Measurements from ENCODE around the gene AFAP1. TPM values are rescaled to one million over a fixed set of nuclear protein-coding genes. Genes with fewer than 3 reads are reported as not detected.
A peak's percentile ranks its signal among the peaks of the same experiment; 100 is the strongest.

Gene AFAP1, protein sequence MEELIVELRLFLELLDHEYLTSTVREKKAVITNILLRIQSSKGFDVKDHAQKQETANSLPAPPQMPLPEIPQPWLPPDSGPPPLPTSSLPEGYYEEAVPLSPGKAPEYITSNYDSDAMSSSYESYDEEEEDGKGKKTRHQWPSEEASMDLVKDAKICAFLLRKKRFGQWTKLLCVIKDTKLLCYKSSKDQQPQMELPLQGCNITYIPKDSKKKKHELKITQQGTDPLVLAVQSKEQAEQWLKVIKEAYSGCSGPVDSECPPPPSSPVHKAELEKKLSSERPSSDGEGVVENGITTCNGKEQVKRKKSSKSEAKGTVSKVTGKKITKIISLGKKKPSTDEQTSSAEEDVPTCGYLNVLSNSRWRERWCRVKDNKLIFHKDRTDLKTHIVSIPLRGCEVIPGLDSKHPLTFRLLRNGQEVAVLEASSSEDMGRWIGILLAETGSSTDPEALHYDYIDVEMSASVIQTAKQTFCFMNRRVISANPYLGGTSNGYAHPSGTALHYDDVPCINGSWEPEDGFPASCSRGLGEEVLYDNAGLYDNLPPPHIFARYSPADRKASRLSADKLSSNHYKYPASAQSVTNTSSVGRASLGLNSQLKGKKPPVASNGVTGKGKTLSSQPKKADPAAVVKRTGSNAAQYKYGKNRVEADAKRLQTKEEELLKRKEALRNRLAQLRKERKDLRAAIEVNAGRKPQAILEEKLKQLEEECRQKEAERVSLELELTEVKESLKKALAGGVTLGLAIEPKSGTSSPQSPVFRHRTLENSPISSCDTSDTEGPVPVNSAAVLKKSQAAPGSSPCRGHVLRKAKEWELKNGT
- 1 to 10 TPM; 7.1 to 7.9 TPM for total RNA-seq

- H3K36me3 Mint-ChIP-seq (ENCODE audit: low read depth), result no peaks in the 10 kb centered on the region
- H3K27me3 Mint-ChIP-seq, result peaks cover 24% of the 10 kb centered on the region
- H3K4me1 Mint-ChIP-seq, result peaks cover 21% of the 10 kb centered on the region
- ChIA-PET CTCF (interaction anchor here (0.8 to 4.5 kb wide), 9 partner anchors 9 to 135 kb away, joined by 3 to 20 read pairs (median 3); no protein-coding TSS in a partner anchor), POLR2A (interaction anchor here (0.6 to 1.0 kb wide), 2 partner anchors 31 to 70 kb away, joined by 3 to 5 read pairs; no protein-coding TSS in a partner anchor)
- H3K4me3 Mint-ChIP-seq, result peak within 1 kb of the TSS; percentile 63
- peak within 1 kb of the TSS; percentile 25 for H3K27ac Mint-ChIP-seq
- H3K9me3 Mint-ChIP-seq, result no peaks in the 10 kb centered on the region
- peak; percentile 87 for DNase-seq
Observed at GRCh38 chr4:7939377-7940108, at the start of gene AFAP1. Gene AFAP1, minus strand, starts transcription at chr4:7939861. Its CDS starts 67,783 bp downstream, at chr4:7872078.

DNA sequence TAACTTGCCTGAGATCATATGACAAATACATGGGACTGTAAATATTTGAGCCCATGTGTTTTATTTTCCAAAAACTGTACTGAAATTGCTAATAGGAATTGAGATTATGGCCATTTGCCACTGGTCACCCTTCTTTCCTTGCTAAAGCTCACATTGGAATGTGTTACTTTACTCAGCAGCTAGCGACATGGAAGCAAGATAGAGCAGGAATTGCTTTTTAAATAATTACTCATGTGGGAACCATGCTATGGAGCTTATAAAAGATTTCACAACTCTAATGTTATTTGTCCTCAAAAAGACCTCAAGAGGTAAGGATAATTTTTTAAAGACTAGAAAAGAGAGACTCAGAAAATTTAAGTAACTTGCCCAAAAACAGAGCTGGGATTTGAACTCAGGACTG, 48.8 kb upstream of the AFAP1 start:
- Mint-ChIP-seq H3K27me3 (no peaks in the 10 kb centered on the region), H3K36me3 (ENCODE audit: low read depth) (no peaks in the 10 kb centered on the region), H3K9me3 (no peaks in the 10 kb centered on the region), H3K4me1 (peaks cover 7% of the 10 kb centered on the region), H3K27ac (no peak overlapping the region), H3K4me3 (no peak overlapping the region)
- ChIA-PET CTCF (interaction anchor here (0.8 to 2.6 kb wide), 7 partner anchors 10 to 186 kb away, joined by 3 to 8 read pairs (median 3); no protein-coding TSS in a partner anchor), POLR2A (no interaction called here)
- no peak for DNase-seq

DNA sequence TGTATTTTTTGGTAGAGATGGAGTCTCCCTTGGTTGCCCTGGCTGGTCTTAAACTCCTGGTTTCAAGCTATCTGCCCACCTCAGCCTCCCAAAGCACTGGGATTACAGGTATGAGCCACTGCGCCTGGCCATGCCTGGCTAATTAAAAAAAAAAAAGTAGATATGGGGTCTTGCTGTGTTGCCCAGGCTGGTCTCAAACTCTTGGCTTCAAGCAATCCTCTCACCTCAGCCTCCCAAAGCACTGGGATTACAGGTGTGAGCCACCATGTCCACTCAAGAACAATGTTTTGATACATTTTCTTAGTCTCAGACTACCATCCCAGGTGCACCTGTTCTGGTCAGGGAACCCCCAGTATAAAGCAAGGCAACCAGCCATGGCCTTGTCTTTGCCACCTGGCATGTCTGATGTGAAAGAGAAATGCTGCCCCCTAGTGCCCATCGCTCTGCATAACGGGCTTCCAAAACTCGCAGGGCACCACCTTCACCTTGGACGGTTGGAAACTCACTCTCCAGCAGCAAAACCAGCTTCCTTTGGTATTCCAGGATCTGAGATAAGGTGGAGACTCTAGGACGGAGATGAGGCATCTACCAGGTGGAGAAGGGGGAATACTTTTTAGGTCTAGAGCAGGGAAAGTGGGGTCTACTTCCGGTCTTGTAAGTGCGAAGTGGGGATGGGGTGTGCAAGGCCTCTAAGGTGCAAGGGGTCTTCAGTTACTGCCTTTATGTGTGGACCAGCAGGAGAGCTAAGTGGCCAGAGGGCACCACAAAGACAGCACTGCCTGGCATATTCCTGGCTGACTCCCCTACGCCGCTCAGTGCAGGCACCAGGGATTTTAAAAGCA, 47.7 kb upstream of the AFAP1 start:
- H3K27me3 Mint-ChIP-seq, result no peaks in the 10 kb centered on the region
- H3K4me3 Mint-ChIP-seq, result no peak overlapping the region
- POLR2A ChIA-PET, result no interaction called here
- CTCF ChIA-PET, result interaction anchor here (0.8 to 2.6 kb wide), 11 partner anchors 9 to 185 kb away, joined by 3 to 12 read pairs (median 4); no protein-coding TSS in a partner anchor
- peak; percentile 82 for DNase-seq
- H3K27ac Mint-ChIP-seq, result no peak overlapping the region
- H3K36me3 Mint-ChIP-seq (ENCODE audit: low read depth), result no peaks in the 10 kb centered on the region
- H3K4me1 Mint-ChIP-seq, result peaks cover 7% of the 10 kb centered on the region
- no peaks in the 10 kb centered on the region for H3K9me3 Mint-ChIP-seq

GRCh38 chr4:7985891-7986441, 46.3 kb upstream of the AFAP1 start:
- Mint-ChIP-seq H3K4me1 (peaks cover 7% of the 10 kb centered on the region), H3K27me3 (no peaks in the 10 kb centered on the region), H3K9me3 (no peaks in the 10 kb centered on the region), H3K27ac (no peak overlapping the region), H3K4me3 (no peak overlapping the region), H3K36me3 (ENCODE audit: low read depth) (no peaks in the 10 kb centered on the region)
- POLR2A ChIA-PET, result no interaction called here
- no peak for DNase-seq
- CTCF ChIA-PET, result interaction anchor here (1.0 to 2.6 kb wide), 5 partner anchors 7 to 183 kb away, joined by 3 to 12 read pairs (median 4); no protein-coding TSS in a partner anchor

- Mint-ChIP-seq H3K27ac (no peak overlapping the region), H3K9me3 (no peaks in the 10 kb centered on the region), H3K36me3 (ENCODE audit: low read depth) (no peaks in the 10 kb centered on the region), H3K27me3 (no peaks in the 10 kb centered on the region), H3K4me1 (peaks cover 7% of the 10 kb centered on the region), H3K4me3 (no peak overlapping the region)
- DNase-seq, result no peak
- ChIA-PET POLR2A (no interaction called here), CTCF (interaction anchor here (1.2 to 1.5 kb wide), 2 partner anchors 130 to 183 kb away, joined by 3 to 5 read pairs; no protein-coding TSS in a partner anchor)
Observed at GRCh38 chr4:7985072-7985471, 45.4 kb upstream of the AFAP1 start.

DNA sequence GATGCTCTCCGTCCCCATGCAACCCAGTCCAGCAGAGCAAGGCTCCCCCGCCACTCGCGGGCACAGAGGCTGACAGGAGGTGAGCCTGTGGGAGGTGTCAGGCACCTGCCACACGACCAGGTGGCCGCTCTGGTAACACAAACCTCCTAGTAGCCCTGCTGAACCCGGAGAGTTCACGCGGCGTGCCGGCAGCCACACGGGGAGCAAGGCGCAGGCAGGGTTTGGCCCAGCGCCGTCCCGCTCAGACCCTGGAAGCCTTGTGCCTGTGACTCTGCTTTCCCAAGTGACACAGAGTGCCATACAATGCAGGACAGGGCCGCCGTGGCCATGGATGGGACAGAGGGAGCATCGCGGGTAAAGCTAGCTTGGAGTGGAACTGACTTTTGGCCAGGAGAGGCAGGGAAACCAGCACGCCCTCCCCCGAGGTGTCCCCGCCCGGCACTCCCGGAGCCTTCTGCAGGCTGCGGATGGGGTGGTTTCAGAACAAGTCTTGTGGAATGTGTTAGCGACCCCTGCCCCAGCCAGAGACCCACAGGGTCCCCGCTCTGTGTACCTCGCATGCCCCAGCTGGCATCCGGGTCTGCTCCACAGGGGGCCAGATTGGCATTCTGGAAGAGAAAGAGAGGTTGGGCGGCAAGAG, 44.7 kb upstream of the AFAP1 start:
- no peaks in the 10 kb centered on the region for H3K9me3 Mint-ChIP-seq

GRCh38 chr4:7983296-7983695, 43.6 kb upstream of the AFAP1 start:
- H3K4me3 Mint-ChIP-seq, result no peak overlapping the region
- no peaks in the 10 kb centered on the region for H3K9me3 Mint-ChIP-seq
- H3K36me3 Mint-ChIP-seq (ENCODE audit: low read depth), result no peaks in the 10 kb centered on the region
- ChIA-PET POLR2A (no interaction called here), CTCF (interaction anchor here (0.7 kb wide), 1 partner anchor 44 kb away, joined by 3 read pairs; no protein-coding TSS in a partner anchor)
- peaks cover 7% of the 10 kb centered on the region for H3K4me1 Mint-ChIP-seq
- H3K27ac Mint-ChIP-seq, result no peak overlapping the region
- no peak for DNase-seq
- H3K27me3 Mint-ChIP-seq, result no peaks in the 10 kb centered on the region

More for the DNA sequence above, 44.7 kb upstream of the AFAP1 start:
- H3K27ac Mint-ChIP-seq, result no peak overlapping the region
- ChIA-PET CTCF (interaction anchor here (1.5 kb wide), 1 partner anchor 182 kb away, joined by 5 read pairs; no protein-coding TSS in a partner anchor), POLR2A (no interaction called here)
- H3K36me3 Mint-ChIP-seq (ENCODE audit: low read depth), result no peaks in the 10 kb centered on the region
- no peak overlapping the region for H3K4me3 Mint-ChIP-seq
- no peaks in the 10 kb centered on the region for H3K27me3 Mint-ChIP-seq
- H3K4me1 Mint-ChIP-seq, result peaks cover 7% of the 10 kb centered on the region
- no peak for DNase-seq

DNA sequence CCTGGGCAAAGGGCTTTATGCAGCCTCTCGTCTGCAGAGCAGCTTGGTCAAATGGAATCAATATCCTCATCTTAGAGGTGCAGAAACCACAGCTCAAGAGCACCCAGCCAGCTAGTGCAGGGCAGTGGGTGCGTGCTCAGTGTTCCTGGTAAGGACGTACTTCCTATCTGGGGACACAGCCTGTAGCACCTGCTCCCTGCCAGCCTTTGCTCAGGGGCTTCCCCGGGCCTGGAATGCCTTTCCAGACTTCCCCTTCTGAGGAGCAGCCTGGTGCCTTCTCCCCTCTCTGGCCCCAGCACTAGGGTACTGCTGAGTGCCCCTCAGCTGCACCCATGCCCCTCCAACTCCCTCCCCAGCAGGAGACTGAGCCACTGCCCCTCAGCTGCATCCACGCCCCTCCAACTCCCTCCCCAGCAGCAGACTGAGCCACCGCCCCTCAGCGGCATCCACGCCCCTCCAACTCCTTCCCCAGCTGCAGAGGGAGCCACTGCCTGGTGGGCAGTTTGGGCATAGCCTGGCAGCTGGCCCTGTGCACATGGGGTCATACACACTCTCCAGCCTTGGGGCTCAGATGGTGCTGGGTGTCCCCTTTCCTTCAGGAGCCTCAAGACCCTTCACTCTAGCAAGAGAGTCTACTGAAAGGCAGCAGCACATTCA, 42.2 kb upstream of the AFAP1 start:
- no peaks in the 10 kb centered on the region for H3K9me3 Mint-ChIP-seq
- H3K4me3 Mint-ChIP-seq, result no peak overlapping the region
- H3K36me3 Mint-ChIP-seq (ENCODE audit: low read depth), result no peaks in the 10 kb centered on the region
- ChIA-PET POLR2A (no interaction called here), CTCF (no interaction called here)
- no peaks in the 10 kb centered on the region for H3K27me3 Mint-ChIP-seq
- no peak overlapping the region for H3K27ac Mint-ChIP-seq
- peaks cover 7% of the 10 kb centered on the region for H3K4me1 Mint-ChIP-seq
- no peak for DNase-seq

DNA sequence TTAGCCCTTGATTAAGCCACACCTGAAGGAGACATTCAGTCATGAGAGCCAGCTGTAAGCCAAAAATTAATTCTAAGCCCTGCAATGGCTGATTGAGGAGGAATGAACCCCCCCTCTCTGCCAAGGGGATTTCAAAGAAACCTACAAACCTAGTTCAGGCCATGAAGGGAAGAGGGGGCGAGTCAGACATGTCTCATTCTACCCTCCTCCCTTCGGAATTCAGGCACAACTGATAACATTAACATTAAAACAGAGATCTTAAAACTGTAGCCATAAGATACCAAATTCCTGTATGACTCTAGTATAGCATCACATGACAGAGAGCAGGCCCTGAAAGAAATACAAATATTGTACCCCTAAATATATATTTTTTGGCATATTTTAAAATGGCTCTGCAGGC, 40.4 kb upstream of the AFAP1 start:
- ChIA-PET CTCF (no interaction called here), POLR2A (no interaction called here)
- Mint-ChIP-seq H3K4me1 (peaks cover 2% of the 10 kb centered on the region), H3K27me3 (no peaks in the 10 kb centered on the region), H3K36me3 (ENCODE audit: low read depth) (no peaks in the 10 kb centered on the region), H3K9me3 (no peaks in the 10 kb centered on the region), H3K27ac (no peak overlapping the region), H3K4me3 (no peak overlapping the region)
- no peak for DNase-seq

- H3K27ac Mint-ChIP-seq, result no peak overlapping the region
Observed at GRCh38 chr4:7979652-7979968, 39.9 kb upstream of the AFAP1 start.

More at GRCh38 chr4:7979652-7979968, 39.9 kb upstream of the AFAP1 start:
- Mint-ChIP-seq H3K27me3 (no peaks in the 10 kb centered on the region), H3K4me3 (no peak overlapping the region), H3K4me1 (peaks cover 2% of the 10 kb centered on the region), H3K36me3 (ENCODE audit: low read depth) (no peaks in the 10 kb centered on the region), H3K9me3 (no peaks in the 10 kb centered on the region)
- POLR2A ChIA-PET, result no interaction called here
- DNase-seq, result no peak
- CTCF ChIA-PET, result no interaction called here

Data from activated CD4-positive, alpha-beta T cell treated with anti-CD3 and anti-CD28 coated beads, Interleukin-2, amount 10 ng/mL, durations not matched to agents 7 days and 5 days (primary cell).